Lung (tissue), 12 donors: ENCODE data around the gene ZNF318. TPM values are rescaled to one million over a fixed set of nuclear protein-coding genes. Genes with fewer than 3 reads are reported as not detected.

ENCODE experiments used
- ATAC-seq: fragments of 200-7000 bp; cut with Tn5 transposase; one replicate; pipeline ENCODE4 v1.9.1; 2020; ENCODE audit warnings: moderate number of reproducible peaks; ENCODE audit not compliant: insufficient read depth, low FRiP score
- DNase-seq, 3 donors: peaks; one replicate each; pipeline ENCODE4 v3.0.0-alpha.2; 2013 to 2017
- H3K27ac ChIP-seq, 2 donors: one replicate each; pipeline ENCODE4 v1.5.1; 2013; ENCODE audit warnings: mild to moderate bottlenecking in 2 of 2, moderate library complexity in 2 of 2, control low read depth in 1 of 2, inconsistent platforms in 1 of 2, low read depth in 1 of 2, low read length in 1 of 2
- H3K27me3 ChIP-seq, 3 donors: one replicate each; pipeline ENCODE4 v1.5.1; 2013; ENCODE audit warnings: low read length in 2 of 3; ENCODE audit not compliant: control insufficient read depth in 3 of 3, insufficient read depth in 3 of 3
- H3K36me3 ChIP-seq, 4 donors: one replicate each; pipeline ENCODE4 v1.5.1; 2013; ENCODE audit warnings: low read length in 4 of 4, mild to moderate bottlenecking in 1 of 4, moderate library complexity in 1 of 4; ENCODE audit not compliant: control insufficient read depth in 4 of 4, insufficient read depth in 4 of 4
- H3K4me1 ChIP-seq, 5 donors: one replicate each; pipeline ENCODE4 v1.5.1; 2013; ENCODE audit warnings: low read length in 5 of 5, mild to moderate bottlenecking in 2 of 5, moderate library complexity in 1 of 5; ENCODE audit not compliant: control insufficient read depth in 5 of 5, insufficient read depth in 5 of 5
- H3K4me3 ChIP-seq: one replicate; pipeline ENCODE4 v1.5.1; 2013; ENCODE audit warnings: mild to moderate bottlenecking, control low read depth, moderate library complexity
- H3K9ac ChIP-seq, 2 donors: one replicate each; pipeline ENCODE4 v1.5.1; 2013; ENCODE audit warnings: low read length in 2 of 2, control low read depth in 1 of 2; ENCODE audit not compliant: insufficient read depth in 1 of 2
- H3K9me3 ChIP-seq, 4 donors: one replicate each; pipeline ENCODE4 v1.5.1; 2013; ENCODE audit warnings: low read length in 3 of 4, mild to moderate bottlenecking in 1 of 4, moderate library complexity in 1 of 4; ENCODE audit not compliant: control insufficient read depth in 4 of 4, insufficient read depth in 3 of 4
- WGBS, 2 donors: extraction: QIAGEN DNeasy Blood & Tissue Kit; methylation state at CpG; one replicate each; pipeline ENCODE4 v1.1.7; 2013; 5-methylcytosine and 5-hydroxymethylcytosine counted together
- polyA plus RNA-seq, 2 donors: library from polyadenylated mRNA; stranded (reverse); fragments of 200-250 nt; gene quantifications; one replicate each; pipeline ENCODE4 v1.2.1, GENCODE V29; 2013
- total RNA-seq, 2 donors: library from RNA; depleted of rRNA in 1 of 2; stranded (reverse); fragments of >200 nt in 1 of 2; gene quantifications; one replicate each; pipeline ENCODE4 v1.2.1, GENCODE V29; 2014 to 2021
- TF ChIP-seq, protein P1 (sequence below): IDR thresholded peaks from 2 replicates; pipeline ENCODE4 v1.5.1; 2012; ENCODE audit warnings: mild to moderate bottlenecking; ENCODE audit errors: control extremely low read depth, extremely low read depth
- donor health status: control.
- donor health status: control.
- donor health status: Bipolar disorder and iron deficiency.
- donor health status: healthy.
- donor health status: DM: yes; HTN: yes; CAD: no.

The ZNF318 gene
- total and polyA plus RNA-seq, 4 donors, result 4.1 to 20.5 (median 8.8) TPM

DNA sequence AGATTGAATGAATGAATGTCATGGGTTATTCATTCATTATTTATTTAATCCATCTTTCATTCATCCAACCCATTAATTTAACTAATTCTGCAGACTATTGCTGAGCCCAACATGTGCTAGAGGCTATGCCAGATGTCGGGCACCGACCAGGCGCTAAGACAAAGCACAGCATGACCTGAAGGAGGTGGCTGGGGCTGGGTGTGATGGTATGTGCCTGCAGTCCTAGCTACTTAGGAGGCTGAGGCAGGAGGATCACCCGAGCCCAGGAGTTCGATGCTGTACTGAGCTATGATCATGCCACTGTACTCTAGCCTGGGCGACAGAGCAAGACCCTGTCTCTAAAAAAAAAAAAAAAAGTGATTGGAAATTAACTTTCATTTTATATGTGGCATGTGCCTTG, 77.1 kb downstream of the ZNF318 start:
- H3K9ac ChIP-seq, result no peak overlapping the region
- no peak for DNase-seq
- no peaks in the 10 kb centered on the region for H3K36me3 ChIP-seq
- WGBS, 2 donors, result 95 to 97% methylated on average over 6 of the region's 6 CpGs
- no peaks in the 10 kb centered on the region for H3K9me3 ChIP-seq
- no peaks in the 10 kb centered on the region for H3K27me3 ChIP-seq
- no peak overlapping the region for H3K4me3 ChIP-seq
- ATAC-seq, result no peak
- H3K27ac ChIP-seq, result no peak overlapping the region
- no peaks in the 10 kb centered on the region for H3K4me1 ChIP-seq
- TF ChIP-seq, protein P1, sequence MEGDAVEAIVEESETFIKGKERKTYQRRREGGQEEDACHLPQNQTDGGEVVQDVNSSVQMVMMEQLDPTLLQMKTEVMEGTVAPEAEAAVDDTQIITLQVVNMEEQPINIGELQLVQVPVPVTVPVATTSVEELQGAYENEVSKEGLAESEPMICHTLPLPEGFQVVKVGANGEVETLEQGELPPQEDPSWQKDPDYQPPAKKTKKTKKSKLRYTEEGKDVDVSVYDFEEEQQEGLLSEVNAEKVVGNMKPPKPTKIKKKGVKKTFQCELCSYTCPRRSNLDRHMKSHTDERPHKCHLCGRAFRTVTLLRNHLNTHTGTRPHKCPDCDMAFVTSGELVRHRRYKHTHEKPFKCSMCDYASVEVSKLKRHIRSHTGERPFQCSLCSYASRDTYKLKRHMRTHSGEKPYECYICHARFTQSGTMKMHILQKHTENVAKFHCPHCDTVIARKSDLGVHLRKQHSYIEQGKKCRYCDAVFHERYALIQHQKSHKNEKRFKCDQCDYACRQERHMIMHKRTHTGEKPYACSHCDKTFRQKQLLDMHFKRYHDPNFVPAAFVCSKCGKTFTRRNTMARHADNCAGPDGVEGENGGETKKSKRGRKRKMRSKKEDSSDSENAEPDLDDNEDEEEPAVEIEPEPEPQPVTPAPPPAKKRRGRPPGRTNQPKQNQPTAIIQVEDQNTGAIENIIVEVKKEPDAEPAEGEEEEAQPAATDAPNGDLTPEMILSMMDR, result no peak

- WGBS, 2 donors, result 94 to 96% methylated on average over 2 of the region's 2 CpGs
- no peak overlapping the region for H3K27ac ChIP-seq
These were observed 77.7 kb downstream of the ZNF318 start for GRCh38 chr6:43291708-43292107.

DNA sequence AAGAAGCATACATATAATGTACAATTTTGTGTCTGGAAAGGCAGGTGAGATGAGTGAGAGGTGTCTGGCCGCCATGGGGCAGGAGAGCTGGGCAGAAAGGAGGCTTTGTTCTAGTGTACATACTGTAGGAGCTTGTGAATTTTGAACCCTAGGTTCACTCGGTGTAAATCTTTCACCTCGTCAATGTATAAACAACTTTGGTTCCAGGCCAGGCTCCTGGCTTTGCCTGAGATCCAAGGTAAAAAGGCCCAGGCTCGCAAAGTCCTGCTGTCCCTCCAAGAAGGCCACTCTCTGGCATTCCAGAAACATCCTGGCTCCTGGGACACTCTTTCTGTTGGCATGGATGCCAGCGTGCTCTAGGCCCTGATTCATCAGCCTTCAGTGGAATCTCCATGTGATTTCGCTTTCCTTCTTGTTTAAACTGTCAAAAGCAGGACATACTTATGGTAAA, 78.5 kb downstream of the ZNF318 start:
- TF ChIP-seq, protein P1, result no peak
- Histone ChIP-seq H3K4me1 (peaks cover 0 to under 1% (median 0%) of the 10 kb centered on the region in 5 donors), H3K9ac (no peak overlapping the region), H3K27me3 (peaks cover 0 to under 1% (median 0%) of the 10 kb centered on the region in 3 donors), H3K4me3 (no peak overlapping the region), H3K36me3 (no peaks in the 10 kb centered on the region), H3K27ac (no peak overlapping the region), H3K9me3 (no peaks in the 10 kb centered on the region)
- DNase-seq (no peak), ATAC-seq (no peak)
- 85 to 87% methylated on average over 6 of the region's 6 CpGs for WGBS, 2 donors

More at GRCh38 chr6:43291708-43292107, 77.7 kb downstream of the ZNF318 start:
- H3K4me1 ChIP-seq, result no peaks in the 10 kb centered on the region
- no peak for DNase-seq
- TF ChIP-seq, protein P1, result no peak
- no peak overlapping the region for H3K4me3 ChIP-seq
- H3K9ac ChIP-seq, result no peak overlapping the region
- no peaks in the 10 kb centered on the region for H3K36me3 ChIP-seq
- no peaks in the 10 kb centered on the region for H3K9me3 ChIP-seq
- no peaks in the 10 kb centered on the region for H3K27me3 ChIP-seq
- no peak for ATAC-seq

GRCh38 chr6:43290339-43290904, 79.0 kb downstream of the ZNF318 start:
- H3K4me3 ChIP-seq, result no peak overlapping the region
- H3K9ac ChIP-seq, result no peak overlapping the region
- ATAC-seq, result no peak
- peaks cover 0 to 5% (median 0%) of the 10 kb centered on the region in 5 donors for H3K4me1 ChIP-seq
- WGBS, 2 donors, result 71 to 89% methylated on average over 3 of the region's 3 CpGs
- H3K36me3 ChIP-seq, result no peaks in the 10 kb centered on the region
- TF ChIP-seq, protein P1, result no peak
- H3K27ac ChIP-seq, result no peak overlapping the region
- peaks cover 0 to 5% (median 0%) of the 10 kb centered on the region in 3 donors for H3K27me3 ChIP-seq
- no peaks in the 10 kb centered on the region for H3K9me3 ChIP-seq
- no peak for DNase-seq
